Epithelial cell of prostate (primary cell): ENCODE results near the gene CSMD2.
A peak's percentile ranks its signal among the peaks of the same experiment; 100 is the strongest.

Source experiments
- DNase-seq: peaks from one replicate; pipeline ENCODE4 v3.0.0-alpha.2; 2011; ENCODE audit warnings: low read depth, low spot score
- H3K27ac ChIP-seq: fragments of 450-650 bp; 2 replicates; pipeline ENCODE4 v1.5.1; 2017; ENCODE audit warnings: mild to moderate bottlenecking

CSMD2 gene

GRCh38 chr1:33501774-33502173 is 663.3 kb downstream of the CSMD2 start:
- no peak for DNase-seq
- H3K27ac ChIP-seq = no peak overlapping the region

GRCh38 chr1:33501309-33501708 is 663.7 kb downstream of the CSMD2 start:
- DNase-seq = no peak
- H3K27ac ChIP-seq = no peak overlapping the region

GRCh38 chr1:33500547-33500946 is 664.5 kb downstream of the CSMD2 start:
- DNase-seq = no peak
- no peak overlapping the region for H3K27ac ChIP-seq

- no peak for DNase-seq
- no peak overlapping the region for H3K27ac ChIP-seq
These were observed 667.6 kb downstream of the CSMD2 start for GRCh38 chr1:33497410-33497809.

GRCh38 chr1:33494929-33495328 is 670.1 kb downstream of the CSMD2 start:
- no peak overlapping the region for H3K27ac ChIP-seq
- no peak for DNase-seq

- no peak overlapping the region for H3K27ac ChIP-seq
- DNase-seq = no peak
These were observed 676.4 kb downstream of the CSMD2 start for GRCh38 chr1:33488624-33489023.

- no peak for DNase-seq
- H3K27ac ChIP-seq = no peak overlapping the region
These were observed 682.6 kb downstream of the CSMD2 start for GRCh38 chr1:33482412-33482811.

- DNase-seq = no peak
- H3K27ac ChIP-seq = no peak overlapping the region
These were observed 687.6 kb downstream of the CSMD2 start for GRCh38 chr1:33477451-33477850.

- no peak for DNase-seq
- H3K27ac ChIP-seq = no peak overlapping the region
These were observed 691.1 kb downstream of the CSMD2 start for GRCh38 chr1:33473900-33474299.

GRCh38 chr1:33472269-33472980 is 692.6 kb downstream of the CSMD2 start, which contains the start of gene ZSCAN20:
ZSCAN20 (plus strand) TSS chr1:33472645; CDS start chr1:33479289, 6,644 bp downstream.
- DNase-seq = peak; percentile 87
- H3K27ac ChIP-seq = peak within 1 kb of the TSS; percentile 77

GRCh38 chr1:33471416-33471815 is 693.6 kb downstream of the CSMD2 start:
- no peak for DNase-seq
- H3K27ac ChIP-seq = peak overlapping the region; percentile 77

- H3K27ac ChIP-seq = peak overlapping the region; percentile 77
- DNase-seq = peak; percentile 86
These were observed 694.5 kb downstream of the CSMD2 start for GRCh38 chr1:33470495-33471012.

GRCh38 chr1:33469691-33470090 is 695.3 kb downstream of the CSMD2 start:
- no peak overlapping the region for H3K27ac ChIP-seq
- no peak for DNase-seq

GRCh38 chr1:33468967-33469366 is 696.1 kb downstream of the CSMD2 start:
- DNase-seq = no peak
- H3K27ac ChIP-seq = no peak overlapping the region

GRCh38 chr1:33468531-33468930 is 696.5 kb downstream of the CSMD2 start:
- no peak overlapping the region for H3K27ac ChIP-seq
- DNase-seq = no peak

GRCh38 chr1:33468011-33468410 is 697.0 kb downstream of the CSMD2 start:
- DNase-seq = no peak
- no peak overlapping the region for H3K27ac ChIP-seq

GRCh38 chr1:33466159-33466558 is 698.9 kb downstream of the CSMD2 start:
- no peak overlapping the region for H3K27ac ChIP-seq
- DNase-seq = no peak

GRCh38 chr1:33465316-33465715 is 699.7 kb downstream of the CSMD2 start:
- H3K27ac ChIP-seq = no peak overlapping the region
- no peak for DNase-seq

GRCh38 chr1:33464552-33464951 is 700.5 kb downstream of the CSMD2 start:
- DNase-seq = no peak
- H3K27ac ChIP-seq = no peak overlapping the region
